Spleen (tissue), 11 donors: Measurements from ENCODE around the gene MED27. TPM values are rescaled to one million over a fixed set of nuclear protein-coding genes. Genes with fewer than 3 reads are reported as not detected.

Source experiments
- DNase-seq: peaks from one replicate; pipeline ENCODE4 v3.0.0-alpha.2; 2020
- H3K27ac ChIP-seq, 8 donors: fragments of 200-600 bp; sonication (generic) in 7 of 8; 1 replicate in 4 of 8; 2 replicates in 4 of 8; pipeline versions ENCODE4 v1.5.0 to v1.8.0; 2016 to 2021; ENCODE audit warnings: inconsistent platforms in 4 of 8, mild to moderate bottlenecking in 4 of 8, moderate library complexity in 1 of 8
- H3K27me3 ChIP-seq, 7 donors: fragments of 200-600 bp; sonication (generic) in 6 of 7; replicated peaks in 1 of 7; 1 replicate in 4 of 7; 2 replicates in 3 of 7; pipeline versions ENCODE4 v1.5.0 to v1.8.0; 2016 to 2021; ENCODE audit warnings: inconsistent platforms in 3 of 7, mild to moderate bottlenecking in 1 of 7
- H3K36me3 ChIP-seq, 6 donors: fragments of 200-600 bp; sonication (generic) in 5 of 6; 1 replicate in 4 of 6; 2 replicates in 2 of 6; pipeline versions ENCODE4 v1.5.0 to v1.8.0; 2016 to 2021; ENCODE audit warnings: inconsistent platforms in 2 of 6
- H3K4me1 ChIP-seq, 6 donors: fragments of 200-600 bp; sonication (generic) in 5 of 6; 1 replicate in 3 of 6; 2 replicates in 3 of 6; pipeline versions ENCODE4 v1.5.0 to v1.8.0; 2016 to 2021; ENCODE audit warnings: inconsistent platforms in 3 of 6
- H3K4me3 ChIP-seq, 8 donors: fragments of 200-600 bp; sonication (generic) in 7 of 8; 1 replicate in 4 of 8; 2 replicates in 4 of 8; pipeline versions ENCODE4 v1.5.0 to v1.8.0; 2016 to 2021; ENCODE audit warnings: inconsistent platforms in 4 of 8, mild to moderate bottlenecking in 4 of 8, moderate library complexity in 2 of 8
- H3K9me3 ChIP-seq, 8 donors: fragments of 200-600 bp; sonication (generic) in 7 of 8; 1 replicate in 4 of 8; 2 replicates in 4 of 8; pipeline versions ENCODE4 v1.5.0 to v1.8.0; 2016 to 2021; ENCODE audit warnings: inconsistent platforms in 4 of 8
- CTCF ChIP-seq, 11 experiments: fragments of 200-600 bp in 7 of 11; fragments of 450-650 bp in 4 of 11; sonication (generic) in 4 of 11; IDR thresholded peaks in 8 of 11; conservative IDR thresholded peaks in 3 of 11; 1 replicate in 7 of 11; 2 replicates in 4 of 11; pipeline versions ENCODE4 v1.4.0 to v1.8.0; 2016 to 2021; ENCODE audit warnings: antibody characterized with exemption in 11 of 11, inconsistent platforms in 4 of 11, mild to moderate bottlenecking in 1 of 11
- POLR2A ChIP-seq, 3 donors: fragments of 450-650 bp; IDR thresholded peaks; one replicate each; pipeline ENCODE4 v1.5.1; 2017; ENCODE audit warnings: antibody characterized with exemption in 3 of 3, mild to moderate bottlenecking in 1 of 3
- POLR2AphosphoS5 ChIP-seq, 3 donors: sonication (generic); formaldehyde crosslinking; IDR thresholded peaks; one replicate each; pipeline ENCODE4 v1.5.1; 2017; ENCODE audit warnings: antibody characterized with exemption in 3 of 3
- WGBS, 5 donors: extraction: QIAGEN DNeasy Blood & Tissue Kit in 3 of 5; methylation state at CpG; one replicate each; pipeline versions ENCODE4 v1.1.5 to v1.1.7; 2013 to 2018; 5-methylcytosine and 5-hydroxymethylcytosine counted together
- intact Hi-C: fragments of 100-400 bp; cut with DNase I; formaldehyde crosslinking; loops from one replicate; pipeline ENCODE4 v1.15.0; 2023; ENCODE audit warnings: low total_unique reads
- polyA plus RNA-seq, 3 donors: library from polyadenylated mRNA; stranded (reverse); fragments of 200-250 nt; gene quantifications; one replicate each; pipeline ENCODE4 v1.2.1, GENCODE V29; 2013
- total RNA-seq, 7 donors: library from RNA; depleted of rRNA in 3 of 7; stranded (reverse); fragments of >200 nt in 3 of 7; fragmentation: NEBNext Ultra II Directional in 4 of 7; extraction: Animal tissue kit (Norgen Biotek cat#: 25700) in 4 of 7; gene quantifications; one replicate each; pipeline versions ENCODE4 v1.1.0 to v1.2.1, GENCODE V29; 2016 to 2021
- donor health status: healthy with polysubstance abuse.
- donor health status: DM: no; HTN: no; CAD: no; lungs with moderate emphysema.
- donor health status: DM: no; HTN: no; CAD: no.
- donor health status: Bipolar disorder and iron deficiency.
- donor health status: healthy.
- donor health status: DM: no; HTN: no; CAD: no.
- donor health status: DM: yes; HTN: yes; CAD: no.

Gene MED27
- total and polyA plus RNA-seq, 10 donors = 13.1 to 22.4 (median 16.0) TPM

- peaks cover 0 to 25% (median 18%) of the 10 kb centered on the region in 8 donors for H3K9me3 ChIP-seq
- no peaks in the 10 kb centered on the region for H3K4me1 ChIP-seq
- WGBS, 5 donors = 52 to 75% (median 57%) methylated on average over 4 of the region's 4 CpGs
- intact Hi-C loops = no loop called here
- no peak overlapping the region for H3K4me3 ChIP-seq
- TF ChIP-seq POLR2A (IDR thresholded peaks at IDR 0.05) = no peak
- no peak for TF ChIP-seq POLR2AphosphoS5 (IDR thresholded peaks at IDR 0.05)
- TF ChIP-seq CTCF (IDR thresholded peaks at IDR 0.05 in 8 of 11, conservative IDR thresholded peaks at IDR 0.05 in 3 of 11) = no peak
- no peak overlapping the region for H3K27ac ChIP-seq
- H3K27me3 ChIP-seq = peaks cover 0 to 64% (median 8%) of the 10 kb centered on the region in 7 donors
- no peak for DNase-seq
- no peaks in the 10 kb centered on the region for H3K36me3 ChIP-seq
These were observed 246.6 kb downstream of the MED27 start for GRCh38 chr9:131833083-131833482.

DNA sequence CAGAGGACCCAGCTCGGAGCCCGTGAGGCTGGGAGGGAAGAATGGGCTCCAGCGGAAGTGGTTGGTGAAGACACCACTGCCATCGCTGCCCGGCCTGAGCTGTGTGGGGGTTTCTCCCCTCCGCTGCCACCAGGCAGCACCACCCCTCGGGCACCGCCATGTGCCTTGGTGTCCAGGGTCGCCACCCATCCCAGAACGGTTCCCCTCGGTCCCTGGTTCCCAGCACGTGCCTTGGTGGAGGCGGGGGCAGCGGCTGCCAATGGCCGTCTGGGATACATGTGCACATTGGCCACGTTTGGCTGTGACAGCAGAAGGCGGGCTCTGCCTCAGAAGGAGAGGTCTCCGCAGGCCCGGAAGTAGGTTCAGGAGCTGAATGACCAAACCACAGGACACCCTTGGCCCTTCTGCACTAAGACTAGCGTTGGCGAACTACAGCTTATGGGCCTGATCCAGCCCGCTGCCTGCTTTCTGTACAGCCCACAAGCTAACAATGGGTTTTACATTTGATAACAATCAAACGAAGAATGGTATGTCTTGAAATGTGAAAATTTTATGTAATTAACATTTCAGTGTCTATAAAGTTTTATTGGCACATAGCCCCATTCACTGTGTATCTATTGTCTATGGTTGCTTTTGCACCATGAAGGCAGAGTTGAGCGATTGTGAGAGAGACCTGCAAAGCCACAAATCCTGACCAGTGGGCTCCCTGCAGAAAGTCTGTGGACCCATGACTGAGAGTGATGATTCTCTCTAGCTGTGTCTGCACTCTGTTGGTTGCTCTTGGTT is 248.1 kb downstream of the MED27 start:
- intact Hi-C loops = no loop called here
- Histone ChIP-seq H3K27me3 (peaks cover 0 to 64% (median 6%) of the 10 kb centered on the region in 7 donors), H3K4me1 (no peaks in the 10 kb centered on the region)

GRCh38 chr9:131827821-131828369 is 251.8 kb downstream of the MED27 start:
- Histone ChIP-seq H3K36me3 (no peaks in the 10 kb centered on the region), H3K9me3 (peaks cover 0 to 4% (median 0%) of the 10 kb centered on the region in 8 donors), H3K27ac (no peak overlapping the region), H3K27me3 (peaks cover 0 to 71% (median 23%) of the 10 kb centered on the region in 7 donors), H3K4me1 (no peaks in the 10 kb centered on the region), H3K4me3 (no peak overlapping the region)
- TF ChIP-seq POLR2A (IDR thresholded peaks at IDR 0.05) (no peak), CTCF (IDR thresholded peaks at IDR 0.05 in 8 of 11, conservative IDR thresholded peaks at IDR 0.05 in 3 of 11) (no peak), POLR2AphosphoS5 (IDR thresholded peaks at IDR 0.05) (no peak)
- WGBS, 5 donors = 78 to 86% (median 82%) methylated on average over 18 to 21 of the region's 21 CpGs
- DNase-seq = no peak
- intact Hi-C loops = no loop called here

More for the DNA sequence above, 248.1 kb downstream of the MED27 start:
- WGBS, 5 donors = 87 to 89% (median 88%) methylated on average over 24 of the region's 24 CpGs
- Histone ChIP-seq H3K4me3 (no peak overlapping the region), H3K27ac (no peak overlapping the region), H3K9me3 (peaks cover 0 to 25% (median 18%) of the 10 kb centered on the region in 8 donors), H3K36me3 (no peaks in the 10 kb centered on the region)
- no peak for DNase-seq
- TF ChIP-seq CTCF (IDR thresholded peaks at IDR 0.05 in 8 of 11, conservative IDR thresholded peaks at IDR 0.05 in 3 of 11) (no peak), POLR2A (IDR thresholded peaks at IDR 0.05) (no peak), POLR2AphosphoS5 (IDR thresholded peaks at IDR 0.05) (no peak)

DNA sequence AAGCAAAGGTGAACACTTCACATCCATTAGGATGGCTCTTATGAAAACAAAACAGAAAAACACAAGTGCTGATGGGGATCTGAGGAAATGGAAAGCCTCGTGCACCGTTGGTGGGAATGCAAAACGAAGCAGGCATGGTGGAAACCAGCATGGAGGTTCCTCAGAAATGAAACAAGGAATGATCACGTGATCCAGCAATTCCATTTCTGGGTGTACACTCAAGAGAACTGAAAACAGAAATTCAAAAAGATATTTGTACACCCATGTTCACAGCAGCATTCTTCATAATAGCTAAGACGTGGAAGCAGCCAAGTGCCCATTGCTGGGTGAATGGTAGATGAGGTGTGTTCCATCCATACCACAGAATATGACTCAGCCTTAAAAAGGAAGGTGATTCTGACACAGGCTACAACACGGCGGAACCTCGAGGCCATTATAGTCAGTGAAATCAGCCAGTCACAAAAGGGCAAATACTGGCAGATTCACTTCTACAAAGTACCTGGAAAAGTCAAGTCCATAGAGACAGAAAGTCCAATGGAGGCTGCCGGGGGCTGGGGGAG is 252.6 kb downstream of the MED27 start:
- Histone ChIP-seq H3K9me3 (peaks cover 0 to 4% (median 0%) of the 10 kb centered on the region in 8 donors), H3K4me1 (no peaks in the 10 kb centered on the region), H3K27ac (no peak overlapping the region), H3K4me3 (no peak overlapping the region), H3K27me3 (peaks cover 0 to 68% (median 23%) of the 10 kb centered on the region in 7 donors), H3K36me3 (no peaks in the 10 kb centered on the region)
- TF ChIP-seq CTCF (IDR thresholded peaks at IDR 0.05 in 8 of 11, conservative IDR thresholded peaks at IDR 0.05 in 3 of 11) (no peak), POLR2A (IDR thresholded peaks at IDR 0.05) (no peak), POLR2AphosphoS5 (IDR thresholded peaks at IDR 0.05) (no peak)
- DNase-seq = no peak
- intact Hi-C loops = no loop called here
- WGBS, 5 donors = 70 to 76% (median 71%) methylated on average over 9 of the region's 9 CpGs
